ENCODE results near the gene H1-8.

The H1-8 gene

GRCh38 chr3:129574206-129574605 lies 31.2 kb downstream of the H1-8 start:
- no peak for DNase-seq (ENCODE audit: low spot score)

GRCh38 chr3:129575233-129575996 lies 32.4 kb downstream of the H1-8 start:
- DNase-seq (ENCODE audit: low spot score) = no peak

GRCh38 chr3:129575997-129576384 lies 33.0 kb downstream of the H1-8 start:
- DNase-seq (ENCODE audit: low spot score) = no peak

- peak; percentile 60 for DNase-seq (ENCODE audit: low spot score)
Observed at GRCh38 chr3:129576514-129577352, 33.8 kb downstream of the H1-8 start.

- DNase-seq (ENCODE audit: low spot score) = no peak
Observed at GRCh38 chr3:129577366-129577765, 34.4 kb downstream of the H1-8 start.

GRCh38 chr3:129577925-129578786 lies 35.2 kb downstream of the H1-8 start:
- DNase-seq (ENCODE audit: low spot score) = no peak

- DNase-seq (ENCODE audit: low spot score) = no peak
Observed at GRCh38 chr3:129579991-129580390, 37.0 kb downstream of the H1-8 start.

GRCh38 chr3:129581623-129582022 lies 38.6 kb downstream of the H1-8 start:
- no peak for DNase-seq (ENCODE audit: low spot score)

- DNase-seq (ENCODE audit: low spot score) = no peak
Observed at GRCh38 chr3:129582799-129583198, 39.8 kb downstream of the H1-8 start.

- no peak for DNase-seq (ENCODE audit: low spot score)
Observed at GRCh38 chr3:129583289-129583688, 40.3 kb downstream of the H1-8 start.

- no peak for DNase-seq (ENCODE audit: low spot score)
Observed at GRCh38 chr3:129584631-129585030, 41.7 kb downstream of the H1-8 start.

GRCh38 chr3:129585949-129586657 lies 43.1 kb downstream of the H1-8 start:
- no peak for DNase-seq (ENCODE audit: low spot score)

- DNase-seq (ENCODE audit: low spot score) = no peak
Observed at GRCh38 chr3:129586746-129587430, 43.9 kb downstream of the H1-8 start.

GRCh38 chr3:129587566-129588210 lies 44.7 kb downstream of the H1-8 start:
- no peak for DNase-seq (ENCODE audit: low spot score)

- no peak for DNase-seq (ENCODE audit: low spot score)
Observed at GRCh38 chr3:129590215-129590614, 47.2 kb downstream of the H1-8 start.

- no peak for DNase-seq (ENCODE audit: low spot score)
Observed at GRCh38 chr3:129591932-129592331, 49.0 kb downstream of the H1-8 start.

- DNase-seq (ENCODE audit: low spot score) = no peak
Observed at GRCh38 chr3:129592381-129593131, 49.6 kb downstream of the H1-8 start.

GRCh38 chr3:129593230-129593594 lies 50.2 kb downstream of the H1-8 start:
- DNase-seq (ENCODE audit: low spot score) = no peak

GRCh38 chr3:129593595-129594339 lies 50.8 kb downstream of the H1-8 start:
- DNase-seq (ENCODE audit: low spot score) = no peak

Measured in HuH-7 (cell line).